Keratinocyte (primary cell): ENCODE results near the gene CD34. TPM values are rescaled to one million over a fixed set of nuclear protein-coding genes. Genes with fewer than 3 reads are reported as not detected.

Source experiments
- DNase-seq: peaks from one replicate; pipeline ENCODE4 v3.0.0-alpha.2; 2011; ENCODE audit warnings: low read depth, missing footprints, low spot score
- FAIRE-seq: peaks from 2 replicates; lab custom pipeline; 2011; peaks lifted over from hg19 to GRCh38; lab: Jason Lieb, UNC
- H2AFZ ChIP-seq: 2 replicates; pipeline ENCODE4 v1.6.0; 2012; ENCODE audit warnings: low read length, control low read depth, inconsistent platforms; ENCODE audit not compliant: control insufficient read depth
- H3K27ac ChIP-seq: 2 replicates; pipeline ENCODE4 v1.5.1; 2011; ENCODE audit warnings: low read length; ENCODE audit not compliant: control insufficient read depth, insufficient read depth
- H3K27me3 ChIP-seq: 3 replicates; pipeline ENCODE4 v1.6.0; 2011; ENCODE audit warnings: low read length; ENCODE audit not compliant: control insufficient read depth, insufficient read depth; ENCODE audit errors: extremely low read depth
- H3K36me3 ChIP-seq, 2 experiments: 2 replicates in 1 of 2; 3 replicates in 1 of 2; pipeline ENCODE4 v1.5.1; 2011; ENCODE audit warnings: low read length in 2 of 2, mild to moderate bottlenecking in 1 of 2; ENCODE audit not compliant: control insufficient read depth in 2 of 2, insufficient read depth in 2 of 2; ENCODE audit errors: extremely low read depth in 1 of 2
- H3K4me1 ChIP-seq: 3 replicates; pipeline ENCODE4 v1.5.1; 2011; ENCODE audit warnings: low read length; ENCODE audit not compliant: control insufficient read depth, insufficient read depth; ENCODE audit errors: extremely low read depth
- H3K4me2 ChIP-seq: 3 replicates; pipeline ENCODE4 v1.6.0; 2011; ENCODE audit warnings: low read depth, low read length; ENCODE audit not compliant: control insufficient read depth, insufficient read depth; ENCODE audit errors: extremely low read depth
- H3K4me3 ChIP-seq, 3 experiments: fragments of 200-600 bp in 1 of 3; sonication (generic) in 1 of 3; 2 replicates in 2 of 3; 3 replicates in 1 of 3; pipeline ENCODE4 v1.5.1; 2011 to 2016; ENCODE audit warnings: low read length in 3 of 3, mild to moderate bottlenecking in 3 of 3, control low read depth in 2 of 3, inconsistent platforms in 1 of 3, low read depth in 1 of 3, mixed read lengths in 1 of 3, mixed run types in 1 of 3, moderate library complexity in 1 of 3; ENCODE audit not compliant: control insufficient read depth in 2 of 3, insufficient read depth in 2 of 3; ENCODE audit errors: extremely low read depth in 1 of 3
- H3K79me2 ChIP-seq: 2 replicates; pipeline ENCODE4 v1.6.0; 2012; ENCODE audit warnings: low read length; ENCODE audit not compliant: control insufficient read depth, insufficient read depth
- H3K9ac ChIP-seq: 3 replicates; pipeline ENCODE4 v1.6.0; 2011; ENCODE audit warnings: low read length; ENCODE audit not compliant: control insufficient read depth, insufficient read depth; ENCODE audit errors: extremely low read depth
- H3K9me1 ChIP-seq: 3 replicates; pipeline ENCODE4 v1.6.0; 2011; ENCODE audit warnings: low read length; ENCODE audit not compliant: control insufficient read depth, insufficient read depth; ENCODE audit errors: extremely low read depth
- H3K9me3 ChIP-seq: 2 replicates; pipeline ENCODE4 v1.5.1; 2012; ENCODE audit warnings: low read depth, low read length; ENCODE audit not compliant: control insufficient read depth
- H4K20me1 ChIP-seq: 3 replicates; pipeline ENCODE4 v1.6.0; 2011; ENCODE audit warnings: low read length; ENCODE audit not compliant: control insufficient read depth, insufficient read depth; ENCODE audit errors: extremely low read depth
- EZH2 ChIP-seq: IDR thresholded peaks from one replicate; pipeline ENCODE4 v1.6.1; 2012; ENCODE audit warnings: inconsistent platforms, mild to moderate bottlenecking, low read length, moderate library complexity
- dilution Hi-C: fragments of 300-500 bp; cut with MboI; formaldehyde crosslinking; loops from one replicate; pipeline ENCODE4 v1.7.0; 2020; ENCODE audit warnings: low sequenced_read_pairs; ENCODE audit not compliant: extremely low pct_ligation_motif_present
- polyA plus RNA-seq, 5 experiments: library from polyadenylated mRNA; depleted of rRNA in 3 of 5; stranded (reverse) in 3 of 5; stranded (forward) in 1 of 5; unstranded in 1 of 5; fragments of >200 nt; gene quantifications; 1 replicate in 1 of 5; 2 replicates in 3 of 5; 3 replicates in 1 of 5; pipeline versions ENCODE4 v1.2.1 to v1.2.3, GENCODE V29; 2011 to 2012; ENCODE audit warnings: missing spikeins in 2 of 5, low read depth in 1 of 5, low replicate concordance in 1 of 5
- TF ChIP-seq, protein P1 (sequence below), 3 experiments: IDR thresholded peaks in 1 of 3; conservative IDR thresholded peaks in 1 of 3; optimal IDR thresholded peaks in 1 of 3; 2 replicates in 2 of 3; 3 replicates in 1 of 3; pipeline versions ENCODE3 to v1.5.1; 2011; ENCODE audit warnings: low read length in 3 of 3, mild to moderate bottlenecking in 3 of 3, moderate library complexity in 2 of 3, control low read depth in 1 of 3, inconsistent platforms in 1 of 3; ENCODE audit not compliant: insufficient read depth in 2 of 3; ENCODE audit errors: extremely low read depth in 1 of 3

CD34 gene
- polyA plus RNA-seq, 1 donor (not counting 4 experiments of a cell fraction or from before 2014, with no cell fraction given) = 0.03 TPM

DNA sequence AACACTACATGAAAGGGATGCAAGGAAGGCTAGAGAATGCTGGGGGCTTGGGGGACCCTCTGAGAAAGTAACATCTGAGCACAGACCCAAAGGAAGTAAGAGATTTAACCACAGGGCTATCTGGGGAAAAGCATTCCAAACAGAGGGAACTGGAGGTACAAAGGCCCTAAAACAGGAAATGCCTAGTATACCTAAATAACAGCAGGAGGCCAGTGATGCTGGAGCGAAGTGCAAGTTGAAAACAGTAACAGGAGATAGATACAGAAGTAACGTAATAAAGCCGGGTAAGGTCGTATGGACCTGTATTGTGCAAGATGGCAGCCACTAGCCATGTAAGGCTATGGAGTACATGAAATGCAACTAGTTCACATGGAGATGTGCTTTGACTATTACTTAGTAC, 52.1 kb downstream of the CD34 start:
- no peak overlapping the region for H3K9ac ChIP-seq
- DNase-seq (no peak), FAIRE-seq (no peak)
- no peak overlapping the region for H3K27ac ChIP-seq
- no peak for TF ChIP-seq EZH2
- TF ChIP-seq, protein P1, sequence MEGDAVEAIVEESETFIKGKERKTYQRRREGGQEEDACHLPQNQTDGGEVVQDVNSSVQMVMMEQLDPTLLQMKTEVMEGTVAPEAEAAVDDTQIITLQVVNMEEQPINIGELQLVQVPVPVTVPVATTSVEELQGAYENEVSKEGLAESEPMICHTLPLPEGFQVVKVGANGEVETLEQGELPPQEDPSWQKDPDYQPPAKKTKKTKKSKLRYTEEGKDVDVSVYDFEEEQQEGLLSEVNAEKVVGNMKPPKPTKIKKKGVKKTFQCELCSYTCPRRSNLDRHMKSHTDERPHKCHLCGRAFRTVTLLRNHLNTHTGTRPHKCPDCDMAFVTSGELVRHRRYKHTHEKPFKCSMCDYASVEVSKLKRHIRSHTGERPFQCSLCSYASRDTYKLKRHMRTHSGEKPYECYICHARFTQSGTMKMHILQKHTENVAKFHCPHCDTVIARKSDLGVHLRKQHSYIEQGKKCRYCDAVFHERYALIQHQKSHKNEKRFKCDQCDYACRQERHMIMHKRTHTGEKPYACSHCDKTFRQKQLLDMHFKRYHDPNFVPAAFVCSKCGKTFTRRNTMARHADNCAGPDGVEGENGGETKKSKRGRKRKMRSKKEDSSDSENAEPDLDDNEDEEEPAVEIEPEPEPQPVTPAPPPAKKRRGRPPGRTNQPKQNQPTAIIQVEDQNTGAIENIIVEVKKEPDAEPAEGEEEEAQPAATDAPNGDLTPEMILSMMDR (optimal IDR thresholded peaks at IDR 0.05 in 1 of 3, IDR thresholded peaks at IDR 0.05 in 1 of 3, conservative IDR thresholded peaks at IDR 0.05 in 1 of 3; ENCODE audit: extremely low read depth in 1 of 3, insufficient read depth in 2 of 3, low read length in 3 of 3) = no peak
- H3K9me3 ChIP-seq = no peaks in the 10 kb centered on the region
- peaks cover 2% of the 10 kb centered on the region for H4K20me1 ChIP-seq
- peaks cover 2% of the 10 kb centered on the region for H3K4me1 ChIP-seq
- peaks cover 13 to 35% of the 10 kb centered on the region in 2 experiments for H3K36me3 ChIP-seq
- peaks cover 84% of the 10 kb centered on the region for H3K79me2 ChIP-seq
- H3K4me3 ChIP-seq = no peak overlapping the region
- no peak overlapping the region for H2AFZ ChIP-seq
- no peak overlapping the region for H3K4me2 ChIP-seq
- H3K27me3 ChIP-seq = no peaks in the 10 kb centered on the region
- peaks cover 2% of the 10 kb centered on the region for H3K9me1 ChIP-seq
- dilution Hi-C loops = no loop called here

DNA sequence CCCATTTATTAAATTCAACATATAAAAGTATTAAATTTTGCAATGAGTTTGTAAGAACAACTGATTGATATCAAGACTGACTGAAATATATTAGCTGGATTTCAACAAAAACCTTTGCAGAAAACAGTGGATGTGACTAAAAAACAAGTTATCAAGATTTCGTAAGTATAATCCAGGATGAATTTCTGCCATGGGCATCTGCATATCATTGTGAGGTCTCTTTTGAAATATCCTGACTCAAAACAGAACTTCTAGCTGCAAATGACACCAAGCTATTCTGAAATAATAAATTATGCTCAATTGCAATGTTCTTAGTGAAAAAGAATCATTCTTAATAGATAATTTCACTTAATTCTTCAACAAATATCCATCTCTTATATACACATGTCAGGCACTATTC, 52.6 kb downstream of the CD34 start:
- peaks cover 11 to 35% of the 10 kb centered on the region in 2 experiments for H3K36me3 ChIP-seq
- no peak overlapping the region for H2AFZ ChIP-seq
- DNase-seq = no peak
- H3K9me1 ChIP-seq = peaks cover 2% of the 10 kb centered on the region
- no peaks in the 10 kb centered on the region for H3K27me3 ChIP-seq
- no peak overlapping the region for H3K4me2 ChIP-seq
- TF ChIP-seq, protein P1 (optimal IDR thresholded peaks at IDR 0.05 in 1 of 3, IDR thresholded peaks at IDR 0.05 in 1 of 3, conservative IDR thresholded peaks at IDR 0.05 in 1 of 3; ENCODE audit: extremely low read depth in 1 of 3, insufficient read depth in 2 of 3, low read length in 3 of 3) = no peak
- TF ChIP-seq EZH2 = no peak
- H3K79me2 ChIP-seq = peaks cover 83% of the 10 kb centered on the region
- no peak for FAIRE-seq
- H3K27ac ChIP-seq = no peak overlapping the region
- dilution Hi-C loops = no loop called here
- H3K9me3 ChIP-seq = no peaks in the 10 kb centered on the region
- no peak overlapping the region for H3K4me3 ChIP-seq
- no peak overlapping the region for H3K9ac ChIP-seq
- H4K20me1 ChIP-seq = peaks cover 2% of the 10 kb centered on the region
- no peaks in the 10 kb centered on the region for H3K4me1 ChIP-seq
